Bone marrow (tissue), 2 donors: ENCODE data around the gene SYTL1.

Experiments used
- DNase-seq, 2 donors: peaks; one replicate each; lab custom pipeline; 2025; lab: John Stamatoyannopoulos, UW

The SYTL1 gene, protein sequence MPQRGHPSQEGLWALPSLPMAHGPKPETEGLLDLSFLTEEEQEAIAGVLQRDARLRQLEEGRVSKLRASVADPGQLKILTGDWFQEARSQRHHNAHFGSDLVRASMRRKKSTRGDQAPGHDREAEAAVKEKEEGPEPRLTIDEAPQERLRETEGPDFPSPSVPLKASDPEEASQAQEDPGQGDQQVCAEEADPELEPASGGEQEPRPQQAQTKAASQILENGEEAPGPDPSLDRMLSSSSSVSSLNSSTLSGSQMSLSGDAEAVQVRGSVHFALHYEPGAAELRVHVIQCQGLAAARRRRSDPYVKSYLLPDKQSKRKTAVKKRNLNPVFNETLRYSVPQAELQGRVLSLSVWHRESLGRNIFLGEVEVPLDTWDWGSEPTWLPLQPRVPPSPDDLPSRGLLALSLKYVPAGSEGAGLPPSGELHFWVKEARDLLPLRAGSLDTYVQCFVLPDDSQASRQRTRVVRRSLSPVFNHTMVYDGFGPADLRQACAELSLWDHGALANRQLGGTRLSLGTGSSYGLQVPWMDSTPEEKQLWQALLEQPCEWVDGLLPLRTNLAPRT

DNA sequence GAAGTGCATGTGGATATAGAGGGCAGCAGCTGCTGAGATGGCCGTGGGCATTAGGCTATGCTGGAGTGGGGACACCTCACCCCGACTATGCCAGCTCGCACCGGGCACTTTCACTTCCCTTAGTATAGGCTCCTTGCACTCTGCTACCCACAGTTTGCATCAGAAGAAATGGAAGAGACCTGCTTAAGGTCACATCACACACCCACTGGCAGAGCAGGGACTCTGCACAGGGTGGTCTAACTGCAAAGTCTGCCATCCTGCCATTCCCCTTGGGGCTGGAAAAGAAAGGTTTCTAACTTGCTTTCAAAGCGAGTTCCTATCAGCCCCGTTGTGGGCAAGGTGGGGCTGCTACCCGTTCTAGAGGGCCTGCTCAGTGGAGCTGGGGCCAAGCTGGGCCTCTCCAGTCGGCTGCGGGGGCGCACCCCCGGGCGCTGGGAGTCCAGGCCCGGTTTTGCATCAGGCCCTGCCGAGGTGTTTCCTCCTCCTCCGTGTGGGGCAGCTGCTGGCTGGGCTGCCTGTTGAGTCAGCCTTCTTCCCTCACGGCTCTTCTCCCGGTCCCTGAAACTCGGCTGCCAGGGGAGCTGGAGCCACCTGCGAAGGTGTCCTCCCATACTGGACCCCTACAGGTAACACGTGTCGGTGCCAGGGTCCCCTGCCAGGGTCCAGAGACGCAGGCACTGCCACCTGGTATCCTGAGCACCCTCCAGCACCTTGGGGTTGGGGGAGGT, at the start of gene SYTL1:
SYTL1 (plus strand) TSS at position 498 of the 728 bp plus-strand sequence. CDS start 3,313 bp downstream, outside the sequence.
- DNase-seq, result peak; percentile 25 to 61

DNA sequence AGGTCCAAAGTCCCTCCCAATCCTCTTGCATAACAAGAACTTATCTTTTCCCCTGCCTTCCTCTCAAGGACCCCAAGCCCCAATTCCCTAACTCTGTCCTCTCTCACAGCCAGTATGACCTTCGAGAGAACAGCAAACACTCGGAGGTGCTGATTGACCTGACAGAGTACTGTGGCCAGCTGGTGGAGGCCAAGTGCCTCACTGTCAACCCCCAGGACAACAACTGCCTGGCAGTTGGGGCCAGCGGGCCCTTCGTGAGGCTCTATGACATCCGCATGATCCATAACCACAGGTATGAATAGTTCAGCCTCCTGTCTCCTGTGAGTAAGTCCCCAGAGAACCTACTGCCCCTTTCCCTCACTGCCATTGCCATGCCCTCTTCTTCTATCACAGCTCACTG, 49.7 kb upstream of the SYTL1 start:
- DNase-seq, result no peak

- DNase-seq, result no peak
These were observed 47.9 kb upstream of the SYTL1 start for GRCh38 chr1:27293915-27294314.

GRCh38 chr1:27296773-27297291, 45.0 kb upstream of the SYTL1 start:
- DNase-seq, result peak; percentile 14 to 19

DNA sequence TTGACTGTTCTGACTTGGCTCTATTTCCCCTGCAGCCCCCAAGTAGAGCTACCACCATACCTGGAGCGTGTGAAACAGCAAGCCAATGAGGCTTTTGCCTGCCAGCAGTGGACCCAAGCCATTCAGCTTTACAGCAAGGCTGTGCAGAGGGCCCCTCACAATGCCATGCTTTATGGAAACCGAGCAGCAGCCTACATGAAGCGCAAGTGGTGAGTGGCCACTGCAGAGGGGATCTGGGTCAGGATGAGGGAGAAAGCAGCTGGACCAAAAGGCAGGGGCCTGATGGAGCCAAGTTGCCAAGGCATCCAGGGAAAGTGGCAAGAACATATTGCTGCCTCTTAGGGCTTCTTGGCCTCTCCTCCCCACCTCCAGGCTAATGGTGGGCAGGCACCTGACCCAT, 43.9 kb upstream of the SYTL1 start:
- no peak for DNase-seq

GRCh38 chr1:27298632-27299384, 43.0 kb upstream of the SYTL1 start:
- no peak for DNase-seq

DNA sequence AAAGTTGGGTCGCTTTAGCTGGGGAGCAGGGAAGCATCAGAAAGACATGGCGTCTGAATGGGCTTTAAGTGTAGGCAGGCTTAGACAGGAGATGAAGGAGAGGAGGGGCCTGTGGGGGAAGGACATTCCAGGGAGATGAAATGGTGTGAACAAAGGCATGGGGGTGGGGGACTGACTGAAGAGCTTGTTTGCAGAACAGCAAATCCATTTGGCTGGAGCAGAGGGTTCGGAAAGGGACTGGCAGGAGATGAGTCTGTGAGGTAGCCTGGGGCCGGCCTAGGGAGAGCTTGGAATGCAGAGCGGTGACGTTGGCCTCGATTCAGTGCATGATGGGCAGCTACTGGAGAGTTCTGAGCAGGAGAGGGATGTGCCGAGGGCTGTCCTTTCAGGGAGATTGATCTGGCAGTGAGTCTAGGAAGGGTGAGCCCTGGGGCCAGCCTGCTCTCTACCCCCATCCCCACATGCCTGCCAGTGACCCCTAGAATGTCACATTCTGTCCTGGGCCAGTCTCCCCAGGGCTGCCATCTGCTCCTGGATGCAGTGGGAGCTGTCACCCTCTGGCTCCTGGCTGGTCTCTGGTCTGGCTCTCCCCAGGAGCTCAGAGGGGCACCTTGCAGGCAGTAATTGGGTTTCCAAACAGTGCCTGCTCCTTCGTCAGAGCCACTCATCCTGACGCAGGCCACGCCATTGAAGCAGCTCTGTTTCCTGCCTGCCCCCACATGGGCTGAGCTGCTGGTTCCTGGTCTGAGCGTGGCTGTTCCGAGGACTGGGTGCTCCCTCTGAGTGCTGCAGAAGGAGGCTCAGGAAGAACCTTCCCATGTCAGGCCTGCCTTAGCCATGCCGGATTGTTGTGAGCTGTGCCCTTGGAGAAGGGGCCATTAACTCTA, 42.2 kb upstream of the SYTL1 start:
- DNase-seq, result no peak

GRCh38 chr1:27300341-27301051, 41.3 kb upstream of the SYTL1 start:
- peak; percentile 62 to 86 for DNase-seq

DNA sequence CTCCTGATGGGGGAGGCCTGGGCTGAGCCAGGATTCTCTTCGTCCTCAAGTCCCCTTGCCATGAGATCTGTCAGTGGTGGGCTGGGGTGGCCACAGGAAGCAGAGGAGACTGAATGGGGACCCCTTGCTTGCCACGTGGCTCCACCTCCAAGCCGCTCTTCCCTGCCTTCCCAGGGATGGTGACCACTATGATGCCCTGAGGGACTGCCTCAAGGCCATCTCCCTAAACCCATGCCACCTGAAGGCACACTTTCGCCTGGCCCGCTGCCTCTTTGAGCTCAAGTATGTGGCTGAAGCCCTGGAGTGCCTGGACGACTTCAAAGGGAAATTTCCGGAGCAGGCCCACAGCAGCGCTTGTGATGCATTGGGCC, 40.8 kb upstream of the SYTL1 start:
- DNase-seq, result no peak

GRCh38 chr1:27301582-27302199, 40.1 kb upstream of the SYTL1 start:
- no peak for DNase-seq

- DNase-seq, result no peak
These were observed 39.2 kb upstream of the SYTL1 start for GRCh38 chr1:27302612-27303011.

DNA sequence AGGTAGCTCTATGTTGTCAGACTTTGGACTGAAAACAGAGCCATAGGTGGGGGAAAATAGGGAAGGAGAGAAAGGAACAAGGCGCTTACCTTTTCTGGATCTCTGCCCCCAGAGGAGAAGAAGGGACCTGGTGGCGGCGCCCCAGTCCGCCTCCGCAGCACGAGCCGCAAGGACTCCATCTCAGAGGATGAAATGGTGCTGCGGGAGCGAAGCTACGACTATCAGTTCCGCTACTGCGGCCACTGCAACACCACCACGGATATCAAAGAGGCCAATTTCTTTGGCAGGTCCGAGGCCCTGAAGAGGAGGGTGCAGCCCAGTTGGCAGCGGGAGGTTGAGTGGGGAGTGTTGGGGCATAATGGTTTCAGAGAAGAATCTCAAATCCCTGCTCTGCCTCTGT, 38.3 kb upstream of the SYTL1 start:
- no peak for DNase-seq

DNA sequence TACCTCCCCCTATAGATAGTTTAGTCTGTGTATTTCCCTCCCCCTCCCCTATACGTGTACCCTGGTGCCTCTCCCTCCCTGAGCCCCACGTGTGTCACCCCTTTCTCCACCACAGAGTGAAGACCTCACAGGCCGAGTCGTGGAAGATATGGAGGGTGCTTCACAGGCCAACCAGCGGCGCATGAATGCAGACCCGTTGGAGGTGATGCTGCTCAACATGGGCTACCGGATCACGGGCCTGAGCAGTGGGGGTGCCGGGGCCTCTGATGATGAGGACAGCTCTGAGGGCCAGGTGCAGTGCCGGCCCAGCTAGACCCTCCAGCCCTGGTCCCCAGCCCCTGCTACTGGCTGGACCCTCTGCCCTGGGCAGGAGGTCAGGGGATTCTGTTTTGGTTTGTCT, 35.8 kb upstream of the SYTL1 start:
- DNase-seq, result no peak

DNA sequence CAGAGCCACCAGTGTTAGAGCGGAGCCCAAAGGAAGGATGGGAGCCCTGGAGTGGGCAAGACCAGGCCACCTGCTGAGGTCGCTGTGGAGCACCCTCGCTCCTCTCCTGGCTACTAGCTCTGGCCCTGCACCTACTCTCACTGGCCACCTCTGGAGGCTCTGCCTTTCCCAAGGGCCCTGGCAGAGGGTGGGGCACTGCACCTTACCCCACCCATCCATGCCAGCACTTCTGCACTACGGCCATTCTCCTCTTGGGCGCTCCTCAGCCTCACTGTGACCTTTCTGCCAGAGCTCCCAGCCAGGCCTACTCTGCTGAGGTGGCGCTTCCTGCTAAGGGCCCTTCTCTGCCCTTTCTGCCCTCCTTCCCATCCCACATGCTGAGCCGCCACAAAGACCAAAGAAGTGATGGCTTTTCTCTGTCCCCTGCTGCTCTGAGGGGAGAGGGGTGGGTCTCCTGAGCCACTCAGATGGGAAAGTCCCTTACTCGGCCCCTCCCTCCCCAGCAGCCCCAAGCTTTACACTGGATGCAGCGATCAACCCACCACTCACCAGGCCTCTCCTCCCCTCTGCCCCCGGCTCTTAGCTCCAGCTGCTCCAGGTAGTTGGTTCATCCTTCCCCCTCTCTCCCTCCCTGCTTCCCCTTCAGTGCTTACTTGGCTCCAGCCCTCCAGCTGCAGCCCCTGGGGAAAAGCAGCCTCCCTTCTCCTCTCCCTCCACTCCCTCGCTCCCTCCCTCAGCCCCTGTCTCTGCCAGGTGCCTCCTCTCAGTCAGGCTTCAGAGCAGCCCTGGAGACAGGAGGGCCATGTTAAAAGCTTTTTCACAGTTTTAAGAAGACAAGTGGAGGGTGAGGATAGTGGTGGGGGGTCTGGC, 34.7 kb upstream of the SYTL1 start:
- DNase-seq, result no peak

DNA sequence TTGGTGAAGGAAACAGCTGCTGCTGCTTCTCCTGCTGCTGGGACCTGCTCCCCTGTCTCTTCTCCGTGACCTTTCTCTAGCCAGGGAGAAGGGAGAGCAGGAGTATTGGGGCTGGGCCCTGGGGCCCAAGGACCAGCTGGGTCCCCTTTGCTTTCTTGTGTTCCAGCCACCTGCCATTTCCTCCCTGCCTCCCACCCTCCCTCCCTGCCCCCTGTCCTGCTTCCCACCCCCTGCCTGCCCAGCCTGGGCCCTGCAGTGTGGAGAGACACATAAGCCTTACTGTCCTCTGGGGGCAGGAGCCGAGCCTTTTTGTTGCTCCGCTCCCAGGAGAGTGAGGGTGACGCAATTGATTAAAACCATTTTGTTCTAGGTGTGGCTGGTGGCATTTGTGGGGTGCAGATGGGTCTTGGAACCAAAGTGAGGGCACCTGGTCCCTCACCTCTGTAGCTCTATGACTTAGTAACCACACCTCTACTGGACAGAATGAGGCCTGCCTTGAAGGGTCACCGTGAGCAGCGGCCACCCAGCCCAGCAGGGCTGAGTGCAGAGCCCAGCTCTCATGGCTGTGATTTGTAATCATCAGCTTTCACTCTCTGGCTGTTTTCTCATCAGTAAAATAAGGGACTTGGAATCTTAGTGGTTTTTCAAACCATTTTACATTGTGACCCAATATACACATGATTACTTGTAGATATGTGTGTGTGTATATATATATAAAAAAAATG, 33.8 kb upstream of the SYTL1 start:
- no peak for DNase-seq

- no peak for DNase-seq
These were observed 27.7 kb upstream of the SYTL1 start for GRCh38 chr1:27314169-27314568.

GRCh38 chr1:27314737-27315136, 27.1 kb upstream of the SYTL1 start:
- no peak for DNase-seq

- no peak for DNase-seq
These were observed 25.0 kb upstream of the SYTL1 start for GRCh38 chr1:27316860-27317259.
